Activated CD8-positive, alpha-beta memory T cell treated with anti-CD3 and anti-CD28 coated beads, Interleukin-2, amount 10 ng/mL, durations not matched to agents 7 days and 5 days (primary cell): ENCODE results near the gene PGLYRP3. TPM values are rescaled to one million over a fixed set of nuclear protein-coding genes. Genes with fewer than 3 reads are reported as not detected.

Experiments
- ATAC-seq: fragments of 150-1000 bp; cut with Tn5 transposase; one replicate; pipeline ENCODE4 v1.10.0; 2021; ENCODE audit warnings: moderate library complexity
- CTCF ChIA-PET: fragments of 350-600 bp; sonication (Branson Sonifier 250); formaldehyde crosslinking; loops from one replicate; lab custom pipeline; 2021; ENCODE audit warnings: antibody characterized with exemption; lab: Charles Lee
- DNase-seq: peaks from one replicate; pipeline ENCODE4 v3.0.0-alpha.2; 2020
- H3K27ac Mint-ChIP-seq: one replicate; pipeline ENCODE4 v1.8.0; 2021; ENCODE audit warnings: mild to moderate bottlenecking, mixed read lengths
- H3K27me3 Mint-ChIP-seq: one replicate; pipeline ENCODE4 v1.8.0; 2021; ENCODE audit warnings: mixed read lengths
- H3K36me3 Mint-ChIP-seq: one replicate; pipeline ENCODE4 v1.8.0; 2021; ENCODE audit warnings: mild to moderate bottlenecking, mixed read lengths
- H3K4me1 Mint-ChIP-seq: one replicate; pipeline ENCODE4 v1.8.0; 2021; ENCODE audit warnings: mixed read lengths
- H3K4me3 Mint-ChIP-seq: one replicate; pipeline ENCODE4 v1.8.0; 2021; ENCODE audit warnings: mild to moderate bottlenecking, moderate library complexity, mixed read lengths
- H3K9me3 Mint-ChIP-seq: one replicate; pipeline ENCODE4 v1.8.0; 2022; ENCODE audit warnings: low read depth, mixed read lengths
- total RNA-seq, 2 experiments: library from RNA; stranded (reverse); gene quantifications; one replicate each; pipeline ENCODE4 v1.2.3, GENCODE V29; 2021

Gene PGLYRP3
- total RNA-seq, 2 experiments from 2014 or later = not detected

- ATAC-seq (no peak), DNase-seq (no peak)
- CTCF ChIA-PET = no interaction called here
- no peak within 1 kb of the TSS for H3K4me3 Mint-ChIP-seq
- peaks cover 18% of the 10 kb centered on the region for H3K4me1 Mint-ChIP-seq
- no peaks in the 10 kb centered on the region for H3K9me3 Mint-ChIP-seq
- peak within 1 kb of the TSS; percentile 2 for H3K27ac Mint-ChIP-seq
- peaks cover 56% of the 10 kb centered on the region for H3K27me3 Mint-ChIP-seq
- H3K36me3 Mint-ChIP-seq = no peaks in the 10 kb centered on the region
Observed at GRCh38 chr1:153259387-153259786, 53.4 kb downstream of the PGLYRP3 start, which contains the start of gene LORICRIN. LORICRIN (plus strand) TSS chr1:153259687; CDS start chr1:153260950, 1,263 bp downstream.

GRCh38 chr1:153253693-153254092 is 59.1 kb downstream of the PGLYRP3 start:
- CTCF ChIA-PET = no interaction called here
- no peak for ATAC-seq

GRCh38 chr1:153253076-153253475 is 59.7 kb downstream of the PGLYRP3 start:
- CTCF ChIA-PET = no interaction called here
- Mint-ChIP-seq H3K36me3 (no peaks in the 10 kb centered on the region), H3K9me3 (no peaks in the 10 kb centered on the region), H3K27me3 (peaks cover 13% of the 10 kb centered on the region), H3K27ac (no peak overlapping the region), H3K4me1 (no peaks in the 10 kb centered on the region), H3K4me3 (no peak overlapping the region)
- ATAC-seq (no peak), DNase-seq (no peak)

More at GRCh38 chr1:153253693-153254092, 59.1 kb downstream of the PGLYRP3 start:
- H3K4me3 Mint-ChIP-seq = no peak overlapping the region
- peaks cover 15% of the 10 kb centered on the region for H3K27me3 Mint-ChIP-seq
- no peaks in the 10 kb centered on the region for H3K9me3 Mint-ChIP-seq
- no peak for DNase-seq
- H3K4me1 Mint-ChIP-seq = no peaks in the 10 kb centered on the region
- H3K27ac Mint-ChIP-seq = no peak overlapping the region
- H3K36me3 Mint-ChIP-seq = no peaks in the 10 kb centered on the region

GRCh38 chr1:153251988-153252387 is 60.8 kb downstream of the PGLYRP3 start:
- Mint-ChIP-seq H3K4me1 (no peaks in the 10 kb centered on the region), H3K36me3 (no peaks in the 10 kb centered on the region), H3K27me3 (peaks cover 17% of the 10 kb centered on the region), H3K27ac (no peak overlapping the region), H3K9me3 (no peaks in the 10 kb centered on the region), H3K4me3 (no peak overlapping the region)
- ATAC-seq (no peak), DNase-seq (no peak)
- CTCF ChIA-PET = interaction anchor here (1.2 kb wide), 1 partner anchor 37 kb away, joined by 4 read pairs; no protein-coding TSS in a partner anchor

GRCh38 chr1:153251562-153251961 is 61.2 kb downstream of the PGLYRP3 start:
- ATAC-seq (no peak), DNase-seq (no peak)
- Mint-ChIP-seq H3K4me1 (no peaks in the 10 kb centered on the region), H3K9me3 (no peaks in the 10 kb centered on the region), H3K4me3 (no peak overlapping the region), H3K27ac (no peak overlapping the region), H3K27me3 (peaks cover 19% of the 10 kb centered on the region), H3K36me3 (no peaks in the 10 kb centered on the region)
- CTCF ChIA-PET = interaction anchor here (1.2 kb wide), 1 partner anchor 37 kb away, joined by 4 read pairs; no protein-coding TSS in a partner anchor

- H3K27ac Mint-ChIP-seq = no peak overlapping the region
- peaks cover 19% of the 10 kb centered on the region for H3K27me3 Mint-ChIP-seq
- no peaks in the 10 kb centered on the region for H3K9me3 Mint-ChIP-seq
- no peak overlapping the region for H3K4me3 Mint-ChIP-seq
- ATAC-seq = no peak
- H3K4me1 Mint-ChIP-seq = no peaks in the 10 kb centered on the region
- H3K36me3 Mint-ChIP-seq = no peaks in the 10 kb centered on the region
- no peak for DNase-seq
- CTCF ChIA-PET = interaction anchor here (1.2 kb wide), 1 partner anchor 37 kb away, joined by 4 read pairs; no protein-coding TSS in a partner anchor
Observed at GRCh38 chr1:153251087-153251486, 61.7 kb downstream of the PGLYRP3 start.

GRCh38 chr1:153250166-153250565 is 62.6 kb downstream of the PGLYRP3 start:
- DNase-seq = no peak
- peaks cover 16% of the 10 kb centered on the region for H3K27me3 Mint-ChIP-seq
- no peaks in the 10 kb centered on the region for H3K9me3 Mint-ChIP-seq
- H3K4me3 Mint-ChIP-seq = no peak overlapping the region
- ATAC-seq = no peak
- CTCF ChIA-PET = no interaction called here
- no peak overlapping the region for H3K27ac Mint-ChIP-seq
- no peaks in the 10 kb centered on the region for H3K36me3 Mint-ChIP-seq
- H3K4me1 Mint-ChIP-seq = no peaks in the 10 kb centered on the region

GRCh38 chr1:153248176-153248879 is 64.4 kb downstream of the PGLYRP3 start:
- CTCF ChIA-PET = no interaction called here
- H3K27me3 Mint-ChIP-seq = peaks cover 16% of the 10 kb centered on the region
- no peak for ATAC-seq

More at GRCh38 chr1:153248176-153248879, 64.4 kb downstream of the PGLYRP3 start:
- no peaks in the 10 kb centered on the region for H3K36me3 Mint-ChIP-seq
- no peak overlapping the region for H3K4me3 Mint-ChIP-seq
- H3K9me3 Mint-ChIP-seq = no peaks in the 10 kb centered on the region
- no peaks in the 10 kb centered on the region for H3K4me1 Mint-ChIP-seq
- no peak for DNase-seq
- no peak overlapping the region for H3K27ac Mint-ChIP-seq

Other genes starting within 250 kb of the PGLYRP3 start
- not detected for gene SPRR2B, start 241.3 kb downstream of the PGLYRP3 start, total RNA-seq
- not detected for gene SPRR2E, start 218.4 kb downstream of the PGLYRP3 start, total RNA-seq
- not detected for gene SPRR2F, start 199.4 kb downstream of the PGLYRP3 start, total RNA-seq
- gene SPRR2G, start 162.1 kb downstream of the PGLYRP3 start, total RNA-seq = not detected
- gene LELP1, start 109.5 kb downstream of the PGLYRP3 start, total RNA-seq = not detected
- gene PRR9, start 95.4 kb downstream of the PGLYRP3 start, total RNA-seq = not detected
- not detected for gene LORICRIN, start 53.3 kb downstream of the PGLYRP3 start, total RNA-seq
- gene PGLYRP4, start 35.9 kb upstream of the PGLYRP3 start, total RNA-seq = not detected
- gene S100A9, start 44.9 kb upstream of the PGLYRP3 start, total RNA-seq = not detected
- gene S100A12, start 62.7 kb upstream of the PGLYRP3 start, total RNA-seq = not detected
- not detected for gene S100A8, start 78.1 kb upstream of the PGLYRP3 start, total RNA-seq
- gene S100A7A, start 103.6 kb upstream of the PGLYRP3 start, total RNA-seq = not detected
- not detected for gene S100A7, start 147.7 kb upstream of the PGLYRP3 start, total RNA-seq
- gene S100A6, start 223.0 kb upstream of the PGLYRP3 start, total RNA-seq = 100 to 1,000 TPM; 386 to 543 TPM
- gene S100A5, start 228.0 kb upstream of the PGLYRP3 start, total RNA-seq = 1 to 10 TPM; 1.6 to 3.0 TPM
- 100 to 1,000 TPM; 898 to 906 TPM for gene S100A4, start 232.9 kb upstream of the PGLYRP3 start, total RNA-seq
- not detected for gene S100A3, start 236.3 kb upstream of the PGLYRP3 start, total RNA-seq